ENCODE results near the gene CYP4F2.
"Not testable (repeated sequence)": the region's sequence is repeated elsewhere in the genome, so short reads cannot be mapped to it uniquely, and the experiment has no call there.

The CYP4F2 gene

GRCh38 chr19:15897738-15898276 lies at the start of gene CYP4F2:
CYP4F2 (minus strand) TSS chr19:15898074; CDS start chr19:15897611, 463 bp downstream.
- no peak for DNase-seq

DNA sequence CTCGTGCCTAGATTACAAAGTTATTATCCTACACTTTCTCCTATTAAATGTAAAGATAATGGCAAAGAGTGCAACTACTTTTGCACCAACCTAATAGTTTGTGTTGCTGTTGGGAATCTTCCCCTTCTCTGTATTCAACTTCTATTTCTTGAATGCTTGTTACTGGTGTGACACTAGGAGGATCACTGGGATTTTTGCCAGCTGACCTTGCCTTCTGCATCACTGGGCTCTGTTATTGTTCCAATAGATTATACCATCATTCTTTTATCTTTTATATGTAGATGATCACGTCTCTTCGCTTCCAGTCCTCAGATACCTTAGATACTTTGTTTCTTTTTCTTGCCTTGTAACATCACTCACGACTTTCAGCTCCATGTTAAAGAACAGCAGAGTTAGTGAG lies 47.4 kb upstream of the CYP4F2 start:
- no peak for DNase-seq

DNA sequence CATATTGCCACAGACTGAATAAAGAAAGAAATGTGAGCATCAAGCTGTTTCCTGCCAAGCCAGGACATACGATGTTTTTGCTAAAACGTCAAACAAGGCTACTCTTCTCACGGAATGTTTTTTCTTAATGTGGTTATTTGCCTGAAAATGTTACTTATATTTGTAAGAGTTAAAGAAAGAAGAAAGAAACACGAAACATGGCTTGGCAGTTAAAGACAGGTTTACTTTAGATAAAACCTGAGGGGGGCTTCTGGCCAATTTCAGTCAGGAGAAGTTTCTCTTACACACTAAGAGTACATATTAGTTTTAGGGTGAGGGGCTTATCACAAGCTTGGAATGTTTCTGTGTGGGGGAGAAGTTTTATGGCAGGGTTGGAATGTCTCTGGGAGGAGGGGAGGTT lies 46.5 kb upstream of the CYP4F2 start:
- no peak for DNase-seq

DNA sequence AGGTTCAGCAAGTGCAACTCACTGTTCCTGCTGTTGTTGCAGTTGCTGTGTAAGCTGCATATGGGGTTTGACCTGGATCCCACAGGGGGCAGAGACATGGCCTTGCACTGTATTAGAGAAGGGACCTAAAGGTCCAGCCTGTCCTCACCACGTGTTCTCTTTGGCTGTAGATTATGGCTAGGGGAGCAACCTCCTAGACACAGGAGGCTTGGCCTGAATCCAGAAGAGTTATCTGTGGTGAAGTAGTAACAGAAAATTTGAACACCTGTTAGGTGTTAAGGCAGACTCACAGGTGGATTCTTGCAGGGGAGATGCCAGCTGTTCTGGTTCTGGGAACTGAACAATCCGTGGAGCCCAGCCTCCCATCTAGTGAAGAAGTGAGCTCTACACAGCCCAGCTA lies 39.9 kb upstream of the CYP4F2 start:
- no peak for DNase-seq

- no peak for DNase-seq
Observed at GRCh38 chr19:15936950-15937349, 39.1 kb upstream of the CYP4F2 start.

- DNase-seq: no peak
Observed at GRCh38 chr19:15936173-15936572, 38.3 kb upstream of the CYP4F2 start.

GRCh38 chr19:15935167-15935702 lies 37.4 kb upstream of the CYP4F2 start:
- no peak for DNase-seq

- DNase-seq: peak; percentile 15
Observed at GRCh38 chr19:15934332-15935078, 36.6 kb upstream of the CYP4F2 start, which contains the start of gene CYP4F11. CYP4F11 (minus strand) TSS chr19:15934529; CDS start chr19:15934408, 121 bp downstream.

DNA sequence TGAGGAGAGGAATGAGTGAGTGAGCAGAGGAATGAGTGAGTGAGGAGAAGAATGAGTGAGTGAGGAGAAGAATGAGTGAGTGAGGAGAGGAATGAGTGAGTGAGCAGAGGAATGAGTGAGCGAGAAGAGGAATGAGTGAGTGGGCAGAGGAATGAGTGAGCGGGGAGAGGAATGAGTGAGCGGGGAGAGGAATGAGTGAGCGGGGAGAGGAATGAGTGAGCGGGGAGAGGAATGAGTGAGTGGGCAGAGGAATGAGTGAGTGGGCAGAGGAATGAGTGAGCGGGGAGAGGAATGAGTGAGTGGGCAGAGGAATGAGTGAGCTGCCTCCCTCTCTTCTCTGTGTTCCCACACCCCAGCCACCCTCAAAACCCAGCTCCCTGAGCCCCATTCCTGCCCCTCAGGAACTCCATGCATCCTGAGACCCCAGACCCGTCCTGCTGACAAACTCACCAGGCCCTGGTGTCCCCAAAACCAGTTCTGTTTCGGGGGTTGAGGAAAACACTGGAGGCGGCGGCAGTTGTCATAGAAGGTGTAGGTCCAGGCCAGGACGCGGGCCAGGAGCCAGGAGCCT lies 36.0 kb upstream of the CYP4F2 start:
- DNase-seq: not testable (repeated sequence)

DNA sequence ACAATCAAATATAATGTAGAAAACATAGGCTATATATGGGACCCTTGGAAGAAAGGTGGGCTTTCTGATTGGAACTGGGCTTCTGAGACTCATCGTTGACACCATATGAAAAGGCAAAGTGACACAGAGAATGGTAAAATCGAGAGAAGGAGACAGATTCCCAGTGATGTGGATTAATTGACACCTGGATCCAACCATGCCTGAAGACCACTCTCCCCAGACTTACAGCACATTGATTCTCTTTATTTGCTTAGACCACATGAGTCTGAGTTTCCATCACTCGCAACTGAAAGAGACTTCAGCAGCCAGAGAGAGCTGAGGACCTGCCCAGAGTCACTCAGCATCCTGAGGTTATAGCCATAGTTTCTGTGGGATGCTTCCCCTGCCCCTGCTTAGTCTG lies 30.4 kb upstream of the CYP4F2 start:
- no peak for DNase-seq

DNA sequence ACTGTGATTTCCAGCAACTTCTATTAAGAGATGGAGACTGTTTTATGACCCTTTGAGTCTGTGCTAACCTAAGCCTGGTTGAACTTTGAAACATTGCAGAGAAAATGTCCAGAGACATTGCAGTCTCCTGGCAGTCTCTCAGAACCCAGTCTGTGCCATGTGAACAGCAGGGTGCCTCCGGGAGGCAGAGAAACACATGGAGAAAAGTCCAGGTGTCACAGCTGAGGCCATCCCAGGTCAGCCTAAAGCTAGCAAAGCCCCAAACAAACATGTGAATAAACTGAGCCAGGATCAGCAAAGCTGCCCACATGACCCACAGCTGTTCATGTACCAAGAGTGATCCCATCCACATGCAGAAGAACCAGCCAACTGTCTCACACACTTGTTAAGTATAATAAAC lies 28.6 kb upstream of the CYP4F2 start:
- DNase-seq: no peak

GRCh38 chr19:15923702-15924101 lies 25.8 kb upstream of the CYP4F2 start:
- DNase-seq: no peak

GRCh38 chr19:15922021-15922420 lies 24.1 kb upstream of the CYP4F2 start:
- no peak for DNase-seq

GRCh38 chr19:15919243-15919642 lies 21.4 kb upstream of the CYP4F2 start:
- DNase-seq: no peak

- no peak for DNase-seq
Observed at GRCh38 chr19:15915109-15915508, 17.2 kb upstream of the CYP4F2 start.

GRCh38 chr19:15913830-15914229 lies 16.0 kb upstream of the CYP4F2 start:
- no peak for DNase-seq

- DNase-seq: no peak
Observed at GRCh38 chr19:15913384-15913783, 15.5 kb upstream of the CYP4F2 start.

DNA sequence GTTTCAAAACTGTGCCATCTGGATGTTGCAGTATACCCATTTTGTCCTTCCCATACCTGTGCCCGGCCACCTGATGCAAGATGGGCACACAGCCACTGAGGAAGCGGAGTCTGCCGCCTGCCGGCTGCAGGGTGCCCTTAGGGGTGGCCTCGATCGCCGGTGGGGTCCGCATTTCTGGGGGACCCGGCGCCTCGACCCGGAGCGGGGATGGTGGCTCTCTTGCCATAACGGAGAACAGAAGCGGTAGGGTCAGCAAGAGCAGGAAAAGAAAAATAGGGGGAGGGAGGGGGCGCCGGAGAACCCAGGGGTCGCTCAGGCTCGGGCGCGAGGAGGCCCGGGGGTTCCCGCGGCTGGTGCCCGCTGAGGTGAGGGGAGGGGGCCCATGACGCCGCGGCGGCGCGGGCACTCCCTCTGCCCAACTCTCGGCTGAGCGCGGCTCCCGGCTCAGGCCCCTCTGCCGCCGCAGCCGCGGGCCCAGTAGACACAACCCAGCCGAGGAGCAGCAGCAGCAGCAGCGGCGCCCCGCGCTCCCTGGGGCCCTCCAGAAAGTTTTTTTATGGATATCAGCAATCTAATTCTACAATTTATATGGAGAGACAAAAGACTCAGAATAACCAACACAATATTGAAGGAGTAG lies 13.8 kb upstream of the CYP4F2 start:
- DNase-seq: no peak

DNA sequence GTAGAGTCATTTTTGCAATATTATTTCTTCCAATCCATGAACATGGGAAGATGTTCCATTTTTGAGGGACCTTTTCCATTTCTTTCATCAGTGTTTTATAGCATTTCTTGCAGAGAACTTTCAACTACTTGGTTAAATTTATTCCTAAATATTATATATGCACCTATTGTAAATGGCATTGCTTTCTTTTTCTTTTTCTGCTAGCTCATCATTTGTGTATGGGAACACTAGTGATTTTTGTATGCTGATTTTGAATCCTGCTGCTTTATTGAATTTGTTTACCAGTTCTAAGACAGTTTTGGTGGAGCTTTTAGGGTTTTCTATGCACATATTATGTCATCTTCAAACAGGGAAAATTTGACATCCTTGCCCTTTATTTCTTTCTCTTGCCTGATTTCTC lies 7.2 kb upstream of the CYP4F2 start:
- no peak for DNase-seq

- DNase-seq: not testable (repeated sequence)
Observed at GRCh38 chr19:15902898-15903297, 5.0 kb upstream of the CYP4F2 start.

- DNase-seq: no peak
Observed at GRCh38 chr19:15902254-15902653, 4.4 kb upstream of the CYP4F2 start.

GRCh38 chr19:15900504-15900903 lies 2.6 kb upstream of the CYP4F2 start:
- no peak for DNase-seq

- DNase-seq: not testable (repeated sequence)
Observed at GRCh38 chr19:15900032-15900431, 2.2 kb upstream of the CYP4F2 start.

GRCh38 chr19:15899561-15899960 lies 1.7 kb upstream of the CYP4F2 start:
- not testable (repeated sequence) for DNase-seq

Measured in NCI-H1092 (cell line).